Measurements from ENCODE around the gene TNNT2.

- TF ChIP-seq CTCF (conservative IDR thresholded peaks at IDR 0.05; ENCODE audit: low read depth, low read length) (no peak), EZH2 (IDR thresholded peaks at IDR 0.05; ENCODE audit: borderline replicate concordance, low read depth, low read length, poor library complexity, severe bottlenecking) (no peak)
Observed at GRCh38 chr1:201408834-201409200, 31.3 kb upstream of the TNNT2 start.

All from A673 (cell line).